GM21529 (cell line): Measurements from ENCODE around the gene PLXDC2.

Experiments used
- ATAC-seq: cut with Tn5 transposase; IDR thresholded peaks from one replicate; pipeline ENCODE4 v1.9.1; 2021; ENCODE audit not compliant: unreplicated experiment

Gene PLXDC2

DNA sequence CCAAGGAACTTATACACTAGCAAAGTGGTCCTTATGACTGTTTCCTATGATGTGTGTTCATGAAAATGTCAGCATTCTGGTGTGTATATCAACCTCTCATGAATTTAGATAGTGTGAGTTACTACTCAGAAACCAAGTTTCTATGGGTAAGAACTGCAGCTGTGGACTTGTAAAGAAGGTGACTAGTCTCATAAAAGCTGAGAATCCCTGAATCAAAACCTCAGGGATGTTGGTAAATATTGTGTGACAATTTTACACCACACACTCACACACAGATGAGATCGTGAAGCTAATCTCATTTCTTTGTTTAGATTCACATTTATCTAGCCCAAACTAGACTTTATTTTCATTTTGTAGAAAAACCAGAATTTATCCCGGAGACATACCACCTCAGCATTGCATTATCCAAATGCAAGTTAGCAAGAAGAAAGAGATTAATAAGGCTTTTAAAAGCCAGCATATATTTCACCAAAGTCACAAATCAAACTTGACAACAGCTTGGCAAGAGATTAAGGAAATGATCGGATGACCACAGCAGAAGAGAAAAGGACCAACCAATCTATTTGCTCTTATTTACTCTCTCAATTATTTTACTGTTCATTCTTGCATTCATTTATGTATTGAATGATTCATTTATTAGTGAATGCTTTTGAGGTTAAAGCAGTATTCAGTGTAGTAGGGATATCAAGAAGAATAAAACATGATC lies 92.9 kb downstream of the PLXDC2 start:
- no peak for ATAC-seq

DNA sequence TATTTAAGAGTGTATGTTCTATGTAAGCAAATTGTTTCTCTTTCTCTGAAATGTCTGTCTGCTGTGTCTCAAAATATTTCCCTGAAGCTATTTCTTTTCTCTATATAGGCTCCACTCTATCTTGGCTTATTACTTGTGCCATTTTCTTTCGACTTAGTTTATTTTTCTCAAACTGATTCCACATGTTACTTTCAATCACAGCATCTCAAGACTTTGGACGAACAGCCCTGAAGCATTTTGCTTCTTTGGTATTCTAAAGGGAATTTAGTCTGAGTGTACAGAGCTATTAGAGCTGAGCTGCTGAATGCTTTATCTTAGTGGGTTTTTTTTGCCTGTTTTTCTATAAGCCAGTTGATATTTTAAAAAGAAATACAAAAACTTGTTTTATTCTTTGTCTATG lies 95.7 kb downstream of the PLXDC2 start:
- no peak for ATAC-seq

DNA sequence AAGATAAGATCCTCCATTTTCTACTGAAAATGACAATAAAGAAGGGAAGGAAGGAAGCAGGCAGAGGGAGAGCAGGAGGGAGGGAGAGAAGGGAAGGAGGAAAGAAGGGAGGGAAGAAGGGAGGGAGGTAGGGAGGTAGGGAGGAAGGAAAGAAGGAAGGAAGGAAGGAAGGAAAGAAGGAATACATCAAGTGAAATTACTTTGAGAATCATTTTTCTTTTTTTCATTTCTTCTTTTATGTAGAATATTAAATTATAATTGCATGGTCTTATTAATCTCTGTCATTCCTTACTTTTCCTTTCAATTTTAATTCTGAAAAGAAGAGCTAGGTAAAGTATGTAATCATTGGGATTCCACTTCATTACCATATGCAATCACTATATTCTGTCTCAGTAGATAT lies 97.8 kb downstream of the PLXDC2 start:
- no peak for ATAC-seq

DNA sequence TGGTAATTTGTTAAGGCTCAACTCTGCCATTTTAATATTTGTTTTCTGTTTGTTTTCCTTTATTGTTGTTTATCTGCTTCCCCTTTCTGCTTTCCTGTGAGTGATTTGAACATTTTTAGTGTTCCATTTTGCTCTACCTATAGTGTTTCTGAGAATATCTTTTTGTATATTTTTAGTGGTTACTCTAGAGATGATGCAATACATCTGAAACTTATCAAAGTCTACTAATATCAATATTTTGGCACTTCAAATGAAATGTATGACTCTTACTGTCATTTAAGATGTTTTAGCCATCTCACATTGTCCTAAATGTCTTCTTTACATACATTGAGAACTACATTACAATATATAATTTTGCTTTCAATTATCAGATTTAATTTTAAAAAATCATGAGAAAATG lies 98.9 kb downstream of the PLXDC2 start:
- no peak for ATAC-seq

DNA sequence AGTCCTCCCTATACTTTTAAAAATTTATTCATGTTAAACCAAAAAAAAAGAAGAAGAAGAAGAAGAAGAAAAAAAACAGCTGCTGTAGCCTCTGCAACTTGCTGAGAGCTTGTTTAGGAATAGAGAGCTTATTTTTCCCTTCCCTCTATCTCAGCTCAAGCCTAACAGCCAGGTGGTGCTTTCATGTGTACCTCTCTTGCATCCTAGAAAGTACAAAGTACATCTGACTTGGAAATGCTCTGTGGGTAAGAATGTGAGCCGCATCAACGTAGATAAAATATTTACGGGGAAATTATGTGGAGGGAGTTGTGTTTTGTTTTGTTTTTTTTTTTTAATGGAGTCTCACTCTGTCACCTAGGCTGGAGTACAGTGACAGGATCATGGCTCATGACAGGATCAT lies 99.6 kb downstream of the PLXDC2 start:
- ATAC-seq = no peak

DNA sequence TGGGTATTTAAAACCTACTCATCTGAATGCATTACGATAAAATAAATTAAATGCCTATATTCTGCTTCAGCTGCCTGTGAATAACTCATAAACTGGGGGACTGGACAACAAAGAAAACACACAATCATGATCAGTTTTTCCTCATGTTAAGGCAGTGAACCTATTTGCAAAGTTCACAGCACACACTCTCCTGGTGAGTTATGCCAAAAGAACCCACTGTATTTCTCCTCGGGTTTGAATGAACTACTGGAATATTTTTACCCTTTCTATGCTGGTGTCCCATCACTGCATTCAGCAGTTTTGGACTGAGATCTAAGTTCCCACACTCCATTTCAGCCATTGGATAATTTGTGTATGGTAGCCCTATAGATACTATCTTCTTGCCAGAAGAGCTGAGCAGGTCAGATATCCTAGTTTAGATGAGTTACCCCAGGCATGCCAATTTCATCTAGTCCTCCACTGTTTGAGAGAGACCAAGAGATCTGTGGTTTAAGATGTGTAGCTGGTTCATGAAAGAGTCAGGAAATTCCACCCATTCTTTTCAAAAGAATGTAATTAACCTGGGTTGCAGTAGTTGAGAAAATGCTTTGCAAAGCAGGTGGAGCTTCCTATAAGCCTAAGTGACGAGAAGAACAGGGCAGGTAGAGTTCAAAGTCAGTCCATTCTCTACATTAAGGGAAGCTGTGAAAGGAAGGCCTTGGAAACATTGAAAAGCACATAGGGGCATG lies 101.7 kb downstream of the PLXDC2 start:
- no peak for ATAC-seq

DNA sequence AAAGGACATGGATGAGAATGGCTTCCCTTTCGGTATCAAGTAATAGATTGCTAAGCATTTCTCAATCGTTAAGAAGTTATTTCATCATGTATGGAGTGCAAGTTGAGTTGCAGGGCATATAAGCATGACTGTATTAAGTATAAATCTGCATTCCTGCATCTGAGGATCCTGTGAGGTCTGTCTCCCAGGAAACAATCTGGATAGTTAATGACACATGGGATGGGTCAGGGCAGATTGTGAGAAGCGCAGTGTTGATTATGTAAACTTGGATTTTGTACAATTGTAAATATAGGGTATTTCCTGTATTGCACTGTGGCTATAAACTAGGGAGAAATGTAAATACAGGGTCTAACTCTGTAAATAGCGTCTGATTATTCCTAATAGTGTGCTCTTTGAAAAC lies 102.6 kb downstream of the PLXDC2 start:
- ATAC-seq = no peak

DNA sequence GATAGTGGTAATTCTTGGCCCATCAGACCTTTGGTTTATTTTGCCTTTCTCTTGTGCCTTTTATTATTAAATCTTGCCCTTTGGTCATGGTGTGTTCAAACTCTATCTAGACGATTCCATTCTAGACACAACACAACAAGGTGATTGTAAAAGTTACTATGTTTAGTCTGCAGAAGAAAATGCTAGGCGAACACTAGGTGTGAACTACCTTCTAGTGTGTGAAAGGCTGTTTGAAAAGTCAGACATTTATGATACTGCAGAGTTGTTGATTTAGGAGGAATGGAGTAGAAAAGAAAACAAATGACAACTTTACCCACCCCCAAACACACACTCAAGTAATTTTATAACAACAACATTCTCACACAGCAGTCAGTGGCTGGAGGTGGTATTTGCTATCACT lies 103.4 kb downstream of the PLXDC2 start:
- ATAC-seq = no peak

DNA sequence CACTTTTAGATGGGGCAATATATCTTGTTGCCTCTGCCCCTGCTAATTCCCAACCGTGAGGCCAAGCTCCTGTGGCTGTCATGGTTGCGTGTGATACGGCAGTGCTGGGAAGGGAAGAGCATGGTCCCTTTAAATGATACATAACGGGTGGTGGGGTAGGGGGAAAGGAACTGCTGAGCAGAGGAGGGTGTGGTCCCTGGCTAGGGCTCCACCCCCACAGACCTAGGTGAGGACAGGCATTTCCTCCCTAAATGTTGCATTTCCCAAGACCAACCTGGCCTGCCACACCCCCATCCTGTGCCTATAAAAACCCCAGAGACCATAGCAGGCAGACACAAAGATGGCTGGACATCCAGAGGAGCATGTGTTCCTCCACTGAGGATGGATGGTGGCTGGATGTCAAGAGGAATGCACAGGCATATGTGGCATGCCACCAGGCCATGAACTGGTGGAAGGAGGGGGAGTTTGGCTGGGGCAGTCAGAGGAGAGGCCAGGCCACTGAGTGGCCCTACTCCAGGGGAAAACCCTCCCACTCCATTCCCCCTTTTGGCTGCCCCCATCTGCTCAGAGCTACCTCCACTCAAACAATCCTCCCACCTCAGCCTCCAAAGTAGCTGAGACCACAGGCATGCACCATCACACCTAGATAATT lies 104.0 kb downstream of the PLXDC2 start:
- no peak for ATAC-seq

DNA sequence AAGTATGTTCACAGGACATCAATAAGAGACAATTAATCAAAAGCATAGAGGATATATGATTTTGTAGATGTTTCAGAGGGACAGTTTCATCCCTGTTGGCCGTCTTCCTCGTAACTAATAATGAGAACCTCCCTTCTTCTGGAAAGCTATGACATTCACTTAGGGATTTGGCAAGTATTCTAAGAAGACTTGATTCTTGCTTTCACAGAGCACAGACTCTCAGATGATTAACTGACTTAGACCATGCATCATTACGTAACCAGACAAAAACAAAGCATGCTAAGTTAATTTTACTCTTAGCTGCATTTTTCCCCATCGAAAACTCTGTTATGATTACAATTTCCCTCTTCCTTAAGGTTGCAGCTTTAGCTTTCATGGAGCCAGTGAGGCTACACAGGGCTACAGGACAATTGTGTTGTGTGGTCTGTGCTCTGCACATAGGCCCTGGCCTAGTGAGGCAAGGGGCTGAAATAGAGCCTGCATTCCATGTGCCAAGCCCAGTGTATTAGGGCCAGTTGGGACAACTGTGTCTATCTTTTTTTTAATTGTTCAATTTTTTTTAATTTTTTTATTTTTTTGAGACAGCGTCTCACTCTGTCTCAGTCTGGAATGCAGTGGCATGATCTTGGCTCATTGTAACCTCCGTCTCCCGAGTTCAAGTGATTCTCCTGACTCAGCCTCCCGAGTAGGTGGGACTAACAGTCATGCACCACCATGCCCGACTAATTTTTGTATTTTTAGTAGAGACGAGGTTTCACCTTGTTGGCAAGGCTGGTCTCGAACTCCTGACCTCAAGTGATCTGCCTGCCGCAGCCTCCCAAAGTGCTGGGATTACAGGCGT lies 105.3 kb downstream of the PLXDC2 start:
- no peak for ATAC-seq

DNA sequence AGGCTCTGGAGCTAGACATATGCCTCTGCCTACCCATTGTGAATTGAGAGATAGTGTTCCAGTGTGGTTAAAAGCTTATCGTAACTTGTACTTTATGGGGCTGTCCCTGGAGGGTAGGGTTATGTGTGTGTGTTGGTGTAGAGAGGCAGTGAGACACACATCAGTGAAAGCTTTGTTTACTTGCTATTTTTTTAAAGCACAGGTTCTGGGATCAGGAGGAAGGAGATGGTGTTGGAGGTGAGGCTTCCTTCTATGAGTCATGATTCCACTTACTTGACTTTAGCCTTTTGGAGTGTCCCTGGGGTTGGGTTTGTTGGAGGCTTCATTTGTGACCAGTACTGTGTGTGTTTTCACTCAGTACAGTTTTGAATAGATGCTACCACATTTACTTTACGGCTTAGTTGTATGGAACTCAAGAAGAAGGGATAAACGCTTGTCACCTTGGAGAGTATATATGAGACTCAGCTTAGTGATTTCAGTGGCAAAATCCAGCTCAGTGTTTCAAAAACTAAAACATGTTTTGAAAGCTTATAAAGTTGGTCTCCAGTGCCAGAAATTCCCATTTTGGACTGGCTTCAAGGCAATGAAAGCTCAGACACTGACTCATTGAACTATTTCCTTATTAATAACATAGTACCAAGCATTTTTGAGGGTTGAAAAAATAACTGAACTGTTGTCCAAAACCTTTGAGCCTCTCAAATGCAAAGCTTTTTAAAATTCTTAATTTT lies 106.2 kb downstream of the PLXDC2 start:
- ATAC-seq = no peak

DNA sequence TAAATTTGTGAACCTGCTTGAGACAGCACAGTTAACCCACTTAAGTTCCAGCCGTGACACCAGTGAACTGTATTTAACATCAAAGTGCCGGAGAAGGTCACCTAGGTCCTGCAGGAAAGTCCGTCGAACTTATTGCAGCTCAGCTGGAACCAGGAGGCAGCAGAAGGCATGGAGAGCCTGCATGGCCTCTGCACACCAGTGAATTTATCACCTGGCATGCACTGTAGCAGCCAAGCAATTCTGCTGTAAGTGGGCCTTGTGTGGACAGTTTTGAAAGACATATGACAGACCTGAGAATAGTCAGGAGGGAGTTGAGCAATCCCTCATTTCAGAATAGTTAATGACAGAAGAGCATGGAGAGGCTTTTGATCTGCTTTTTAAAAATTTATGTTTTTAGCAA lies 108.8 kb downstream of the PLXDC2 start:
- ATAC-seq = no peak

DNA sequence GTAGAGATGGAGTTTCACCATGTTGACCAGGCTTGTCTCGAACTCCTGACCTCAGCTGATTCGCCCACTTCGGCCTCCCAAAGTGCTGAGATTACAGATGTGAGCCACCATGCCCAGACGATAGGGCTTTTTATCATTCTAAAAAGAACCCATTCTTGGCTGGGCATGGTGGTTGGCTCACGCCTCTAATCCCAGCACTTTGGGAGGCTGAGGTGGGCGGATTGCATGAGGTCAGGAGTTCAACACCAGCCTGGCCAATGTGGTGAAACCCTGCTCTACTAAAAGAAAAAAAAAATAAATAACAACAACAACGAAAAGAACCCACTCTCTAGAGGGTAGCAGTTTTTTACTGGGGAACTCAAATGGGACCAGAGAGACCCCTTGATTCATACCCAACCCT lies 112.7 kb downstream of the PLXDC2 start:
- no peak for ATAC-seq

DNA sequence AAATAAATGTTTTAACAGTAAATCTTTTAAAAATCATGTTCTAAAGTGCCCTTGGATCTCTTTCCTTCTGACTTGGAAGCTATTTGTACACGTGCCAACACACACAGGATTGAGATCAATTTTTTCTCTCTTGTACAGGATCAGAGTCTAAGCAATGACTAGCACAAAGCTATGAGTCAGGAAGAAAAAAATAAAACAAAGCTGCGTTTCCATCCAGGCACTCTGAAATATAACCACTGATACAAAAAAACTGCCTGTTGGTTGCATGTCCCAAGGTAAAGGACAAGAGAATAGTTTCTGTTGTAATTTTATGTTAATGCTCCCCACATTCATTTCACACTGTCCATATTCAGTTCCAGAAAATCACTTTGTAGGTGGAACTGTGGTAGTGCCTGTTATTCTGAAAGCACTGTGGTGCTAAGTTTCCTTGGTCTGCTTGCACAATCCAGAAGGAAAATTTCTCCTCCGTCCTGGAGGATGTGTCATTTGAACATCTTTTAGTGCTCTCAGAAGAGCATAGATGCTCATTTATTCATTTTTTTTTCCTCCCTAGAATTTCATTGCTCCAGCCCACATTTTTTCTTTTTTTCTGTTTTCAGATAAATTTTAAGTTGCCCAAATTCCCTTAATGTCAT lies 113.4 kb downstream of the PLXDC2 start:
- no peak for ATAC-seq

DNA sequence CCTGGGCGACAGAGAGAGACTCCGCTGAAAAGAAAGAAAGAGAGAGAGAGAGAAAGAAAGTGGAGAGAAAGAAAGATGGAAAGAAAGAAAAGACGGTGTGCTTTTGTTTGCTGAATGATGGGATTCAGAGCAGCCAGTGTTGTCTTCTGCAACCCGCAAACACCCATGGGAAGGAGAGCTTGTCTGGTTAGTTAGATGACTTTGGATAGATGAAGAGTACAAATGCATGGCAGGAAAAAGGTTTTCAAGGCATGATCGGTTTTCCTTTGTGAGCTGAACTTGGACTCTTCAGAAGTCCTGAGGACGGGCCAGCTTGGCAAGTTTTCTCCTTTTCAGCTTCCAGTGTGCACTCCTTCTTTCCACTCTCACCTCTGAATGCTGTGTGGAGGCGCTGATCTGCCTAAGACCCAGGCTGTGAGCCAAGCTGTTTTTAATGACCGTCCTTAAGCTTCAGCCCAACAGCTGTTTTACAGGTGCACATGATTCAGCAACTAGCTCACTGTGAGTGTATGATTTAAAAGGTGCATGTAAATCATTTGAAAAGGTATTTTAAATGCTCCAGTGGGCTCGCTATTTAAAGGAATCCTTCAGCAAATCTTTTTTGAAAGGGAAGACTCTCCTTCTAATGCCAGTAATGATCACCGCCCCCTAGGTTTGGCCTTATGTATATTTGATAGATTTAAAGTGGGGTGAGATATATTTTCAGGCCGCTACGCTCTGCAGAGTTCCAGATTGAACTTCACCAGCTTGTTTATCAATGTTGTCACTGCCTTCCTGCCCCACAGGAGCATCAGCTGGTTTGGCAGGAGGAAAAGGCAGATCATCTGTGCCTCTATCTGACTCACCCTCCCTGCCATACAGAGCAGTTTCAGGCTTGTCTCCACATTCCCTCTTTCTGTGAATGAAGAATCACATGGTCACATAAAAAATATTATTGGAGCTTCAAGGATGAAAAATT lies 115.0 kb downstream of the PLXDC2 start:
- no peak for ATAC-seq

DNA sequence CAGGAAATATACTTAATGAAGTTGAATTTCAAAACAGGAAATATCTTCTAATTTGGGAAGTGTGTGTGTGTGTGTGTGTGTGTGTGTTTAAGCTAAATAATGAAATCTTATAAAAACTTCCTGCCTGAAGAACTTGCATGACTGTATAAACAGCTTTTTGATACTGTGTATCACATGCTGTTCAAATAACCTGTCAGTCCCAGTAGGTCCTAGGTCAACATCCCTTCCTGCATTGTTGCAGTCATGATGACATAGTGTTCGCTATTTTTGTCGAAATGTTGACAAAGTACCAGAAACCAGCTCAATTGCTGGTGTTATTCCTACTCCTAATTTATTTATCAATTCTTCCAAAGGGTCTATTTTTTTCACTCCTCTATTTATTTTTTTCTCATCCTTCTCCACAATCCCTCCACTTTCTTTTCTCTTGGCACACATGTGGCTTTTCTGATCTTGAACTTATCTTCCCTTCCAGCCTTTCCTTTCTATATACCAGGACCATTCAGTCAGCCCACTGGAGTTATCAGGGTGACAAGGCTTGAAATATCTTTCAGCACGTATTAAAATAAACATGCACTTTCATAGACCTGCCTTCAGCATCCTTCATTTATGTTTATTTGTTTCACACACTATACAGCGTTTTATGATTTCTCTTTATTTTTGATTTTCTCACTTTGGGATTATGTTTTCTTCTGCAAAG lies 115.8 kb downstream of the PLXDC2 start:
- no peak for ATAC-seq

DNA sequence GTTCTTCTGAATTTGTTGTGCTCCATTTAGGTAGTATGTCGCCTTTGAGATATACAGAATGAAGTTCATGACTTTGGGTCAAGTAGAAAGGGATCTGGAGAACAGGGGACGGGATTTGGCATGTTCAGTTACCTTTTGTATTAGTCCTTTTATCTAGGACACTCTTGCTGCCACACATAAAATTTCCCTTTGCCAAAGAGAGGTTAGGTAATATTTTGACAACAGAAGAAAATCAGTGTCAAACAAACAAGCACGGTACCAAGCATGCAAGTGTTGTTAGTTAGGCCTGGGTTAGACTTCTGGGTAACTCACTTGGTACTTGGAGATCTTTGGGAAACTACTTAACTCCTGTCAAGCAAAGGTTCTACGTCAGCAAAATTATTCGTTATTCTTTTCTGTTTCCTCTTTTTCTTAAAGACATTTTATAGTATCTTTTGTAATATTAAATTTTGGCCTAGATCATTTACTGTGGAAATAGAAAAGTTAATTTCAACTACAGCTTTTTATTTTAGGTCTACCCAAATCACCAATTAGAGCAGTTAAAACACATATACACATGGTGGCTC lies 116.7 kb downstream of the PLXDC2 start:
- ATAC-seq = no peak

DNA sequence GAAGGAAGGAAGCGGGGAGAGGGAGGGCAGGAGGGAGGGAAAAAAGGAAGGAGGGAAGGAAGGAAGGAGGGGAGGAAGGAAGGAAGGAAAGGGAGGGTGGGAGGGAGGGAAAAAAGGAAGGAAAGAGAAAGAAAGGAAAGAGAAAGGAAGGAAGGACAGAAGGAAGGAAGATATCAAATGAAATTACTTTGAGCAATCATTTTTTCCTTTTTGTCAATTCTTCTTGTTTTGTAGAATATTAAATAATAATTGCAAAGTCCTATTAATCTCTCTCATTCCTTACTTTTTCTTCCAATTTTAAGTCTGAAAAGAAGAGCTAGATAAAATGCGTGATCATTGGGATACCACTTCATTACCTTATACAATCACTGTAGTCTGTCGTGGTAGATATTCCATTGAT lies 117.5 kb downstream of the PLXDC2 start:
- no peak for ATAC-seq
